ENCODE results near the gene IGFLR1.

- peak; percentile 95 for TF ChIP-seq CTCF (IDR thresholded peaks at IDR 0.05)
- TF ChIP-seq ZFX (IDR thresholded peaks at IDR 0.05; ENCODE audit: borderline replicate concordance): no peak
Measured at GRCh38 chr19:35693835-35694599, 48.2 kb downstream of the IGFLR1 start.

Measured in 22Rv1 (cell line).